Cardiac septum (tissue), 1 donor: ENCODE results near the gene BTBD16. TPM values are rescaled to one million over a fixed set of nuclear protein-coding genes. Genes with fewer than 3 reads are reported as not detected.

Source experiments
- DNase-seq: peaks from one replicate; pipeline ENCODE4 v3.0.0-alpha.2; 2020; ENCODE audit warnings: low spot score
- intact Hi-C: fragments of 100-400 bp; cut with DNase I; formaldehyde crosslinking; loops from one replicate; pipeline ENCODE4 v1.14.0; 2022
- total RNA-seq: library from RNA; stranded (reverse); fragmentation: NEBNext Ultra II Directional; extraction: Animal tissue kit (Norgen Biotek cat#: 25700); gene quantifications from one replicate; pipeline ENCODE4 v1.2.1, GENCODE V29; 2021
- donor health status: DM: no; HTN: no; CAD: no.

The BTBD16 gene
- total RNA-seq, 1 donor from 2014 or later: not detected

- intact Hi-C loops: no loop called here
- no peak for DNase-seq
Measured at GRCh38 chr10:122380703-122381102, 109.6 kb downstream of the BTBD16 start.

GRCh38 chr10:122381680-122382079 is 110.6 kb downstream of the BTBD16 start:
- intact Hi-C loops: no loop called here
- no peak for DNase-seq

GRCh38 chr10:122386514-122386913 is 115.4 kb downstream of the BTBD16 start:
- intact Hi-C loops: no loop called here
- DNase-seq: no peak

- DNase-seq: no peak
Measured at GRCh38 chr10:122387572-122387971, 116.5 kb downstream of the BTBD16 start.

More at GRCh38 chr10:122387572-122387971, 116.5 kb downstream of the BTBD16 start:
- intact Hi-C loops: no loop called here

Other genes starting within 250 kb of the BTBD16 start
- 46.2 TPM for gene PLEKHA1, start 103.4 kb downstream of the BTBD16 start, total RNA-seq
- gene ARMS2, start 183.4 kb downstream of the BTBD16 start, total RNA-seq: 0.92 TPM
- 104 TPM for gene HTRA1, start 190.3 kb downstream of the BTBD16 start, total RNA-seq